Upper lobe of right lung (tissue), 1 donor: ENCODE data around the gene EIF4A3. TPM values are rescaled to one million over a fixed set of nuclear protein-coding genes. Genes with fewer than 3 reads are reported as not detected.

Source experiments
- ATAC-seq: fragments of 200-7000 bp; cut with Tn5 transposase; one replicate; pipeline ENCODE4 v1.9.1; 2020; ENCODE audit warnings: mild to moderate bottlenecking, moderate library complexity
- DNase-seq: peaks from one replicate; pipeline ENCODE4 v3.0.0-alpha.2; 2020
- H3K27ac ChIP-seq: fragments of 200-600 bp; one replicate; pipeline ENCODE4 v1.8.0; 2022
- H3K27me3 ChIP-seq: fragments of 200-600 bp; one replicate; pipeline ENCODE4 v1.8.0; 2022; ENCODE audit warnings: mild to moderate bottlenecking
- H3K36me3 ChIP-seq: fragments of 200-600 bp; one replicate; pipeline ENCODE4 v1.8.0; 2022
- H3K4me1 ChIP-seq: fragments of 200-600 bp; one replicate; pipeline ENCODE4 v1.8.0; 2022
- H3K4me3 ChIP-seq: fragments of 200-600 bp; one replicate; pipeline ENCODE4 v1.8.0; 2022; ENCODE audit warnings: mild to moderate bottlenecking
- H3K9me3 ChIP-seq: fragments of 200-600 bp; one replicate; pipeline ENCODE4 v1.8.0; 2022
- CTCF ChIP-seq: fragments of 200-600 bp; IDR thresholded peaks from one replicate; pipeline ENCODE4 v1.8.0; 2022; ENCODE audit warnings: antibody characterized with exemption
- intact Hi-C: fragments of 100-400 bp; cut with DNase I; formaldehyde crosslinking; loops from one replicate; pipeline ENCODE4 v1.11.0; 2022
- total RNA-seq: library from RNA; stranded (reverse); fragmentation: NEBNext Ultra II Directional; extraction: Animal tissue kit (Norgen Biotek cat#: 25700); gene quantifications from one replicate; pipeline ENCODE4 v1.2.1, GENCODE V29; 2021
- donor health status: DM: no; HTN: yes; CAD: no; lungs with severe emphysema.

EIF4A3 gene
- total RNA-seq, 1 donor from 2014 or later: 56.0 TPM

DNA sequence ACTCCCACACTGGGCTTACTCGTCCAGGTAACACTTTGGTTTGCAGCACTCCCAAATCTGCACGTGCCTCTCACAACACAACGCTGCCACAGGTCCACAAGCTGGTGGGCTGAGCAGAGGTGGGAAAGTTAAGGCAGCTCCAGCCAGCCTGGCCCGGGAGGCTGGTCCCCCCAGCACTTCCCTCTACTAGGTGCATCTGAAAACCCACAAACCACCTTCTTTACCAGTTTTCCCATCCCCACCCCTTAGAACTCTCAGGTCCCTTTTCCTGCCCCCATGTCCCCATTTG is 46.9 kb downstream of the EIF4A3 start:
- no peak for TF ChIP-seq CTCF
- no peaks in the 10 kb centered on the region for H3K27me3 ChIP-seq
- DNase-seq (no peak), ATAC-seq (no peak)
- no peaks in the 10 kb centered on the region for H3K9me3 ChIP-seq
- no peaks in the 10 kb centered on the region for H3K36me3 ChIP-seq
- no peak overlapping the region for H3K4me3 ChIP-seq
- H3K4me1 ChIP-seq: peaks cover 14% of the 10 kb centered on the region
- no peak overlapping the region for H3K27ac ChIP-seq
- intact Hi-C loops: no loop called here

DNA sequence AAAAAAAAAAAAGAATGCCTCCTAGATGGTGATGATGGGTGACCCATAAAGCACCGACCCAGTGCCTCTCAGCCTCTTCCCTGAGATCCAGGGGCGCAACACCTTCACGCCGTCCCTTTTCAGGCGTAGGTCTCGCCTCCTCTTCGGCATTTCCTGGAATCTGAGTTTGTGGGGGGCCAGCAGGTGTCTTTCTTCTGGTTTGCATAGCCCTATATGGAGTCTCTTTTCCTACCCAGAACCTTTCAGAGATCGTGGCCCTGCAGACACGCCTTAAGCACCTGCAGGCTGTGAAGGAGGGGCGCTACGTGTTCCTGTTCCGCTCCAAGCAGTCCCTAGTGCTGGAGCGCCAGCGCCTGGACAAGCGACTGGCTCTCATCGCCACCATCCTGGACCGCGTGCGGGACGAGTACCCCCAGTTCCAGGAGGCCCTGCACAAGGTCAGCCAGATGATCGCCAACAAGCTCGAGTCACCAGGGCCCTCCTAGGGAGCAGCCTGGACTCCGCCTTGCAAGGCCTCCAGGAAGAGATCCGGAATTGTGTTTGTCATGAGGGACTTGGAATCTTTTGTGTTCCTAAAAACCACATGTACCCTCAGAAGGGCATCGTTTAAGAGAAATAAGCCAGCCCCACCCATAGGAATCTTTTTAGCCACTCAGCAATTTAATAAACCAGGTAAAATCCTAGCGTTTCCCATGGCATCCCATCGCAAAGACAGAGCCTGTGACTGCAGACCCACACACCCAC is 47.5 kb downstream of the EIF4A3 start:
- ATAC-seq: no peak
- TF ChIP-seq CTCF: no peak
- no peaks in the 10 kb centered on the region for H3K9me3 ChIP-seq
- intact Hi-C loops: no loop called here
- H3K27ac ChIP-seq: no peak overlapping the region
- no peak overlapping the region for H3K4me3 ChIP-seq
- no peak for DNase-seq
- H3K27me3 ChIP-seq: no peaks in the 10 kb centered on the region
- peaks cover 14% of the 10 kb centered on the region for H3K4me1 ChIP-seq
- no peaks in the 10 kb centered on the region for H3K36me3 ChIP-seq

- no peak overlapping the region for H3K27ac ChIP-seq
- TF ChIP-seq CTCF: no peak
- DNase-seq (no peak), ATAC-seq (no peak)
- no peaks in the 10 kb centered on the region for H3K27me3 ChIP-seq
- intact Hi-C loops: no loop called here
- no peak overlapping the region for H3K4me3 ChIP-seq
- H3K9me3 ChIP-seq: no peaks in the 10 kb centered on the region
- H3K36me3 ChIP-seq: no peaks in the 10 kb centered on the region
- peaks cover 14% of the 10 kb centered on the region for H3K4me1 ChIP-seq
Observed at GRCh38 chr17:80097844-80098691, 48.9 kb downstream of the EIF4A3 start.

DNA sequence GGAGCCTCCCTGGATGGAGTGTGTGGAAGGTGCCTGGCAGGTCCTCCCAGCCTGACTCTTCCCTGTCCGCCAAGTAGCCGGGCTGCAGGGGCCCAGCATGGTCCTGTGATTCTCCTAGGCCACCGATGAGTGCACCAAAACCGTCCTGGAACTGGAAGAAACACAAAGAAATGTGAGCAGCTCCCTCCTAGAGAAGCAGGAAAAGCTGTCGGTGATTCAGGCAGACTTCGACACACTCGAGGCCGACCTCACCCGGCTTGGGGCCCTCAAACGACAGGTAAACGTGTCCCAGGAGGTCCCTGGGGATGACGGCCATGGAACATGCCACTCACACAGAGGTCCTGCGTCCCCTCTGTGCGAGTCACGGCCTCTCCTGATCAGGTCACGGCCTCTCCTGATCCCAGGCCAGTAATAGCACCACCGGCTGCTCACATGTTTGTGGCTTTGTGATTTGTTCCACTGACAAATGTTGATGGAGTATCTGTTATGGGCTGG is 49.8 kb downstream of the EIF4A3 start:
- Histone ChIP-seq H3K27me3 (no peaks in the 10 kb centered on the region), H3K9me3 (no peaks in the 10 kb centered on the region), H3K27ac (no peak overlapping the region), H3K36me3 (no peaks in the 10 kb centered on the region), H3K4me1 (peaks cover 9% of the 10 kb centered on the region), H3K4me3 (no peak overlapping the region)
- DNase-seq (no peak), ATAC-seq (no peak)
- intact Hi-C loops: no loop called here
- TF ChIP-seq CTCF: no peak

DNA sequence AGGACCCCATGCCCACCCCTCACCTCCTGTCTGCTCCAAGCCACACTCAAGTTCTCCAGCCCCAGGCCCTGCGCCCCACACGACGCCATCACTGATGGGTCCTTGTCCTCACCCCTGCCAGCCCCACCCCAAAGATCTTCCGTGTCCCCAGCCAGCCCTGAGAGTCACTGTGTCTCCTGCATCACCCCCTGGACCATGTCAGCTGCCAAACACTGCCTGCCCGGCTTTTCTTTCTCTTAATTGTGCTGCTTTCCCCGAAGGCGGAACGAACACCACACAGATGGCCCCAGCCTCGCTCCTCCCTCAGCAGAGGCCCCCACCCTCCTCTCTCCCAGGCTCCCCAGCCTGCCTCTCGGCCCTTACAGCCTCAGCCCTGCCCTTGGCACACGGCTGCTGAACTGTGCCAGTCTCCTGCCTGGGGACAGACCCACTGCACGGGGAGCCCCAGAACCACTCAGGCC is 50.3 kb downstream of the EIF4A3 start:
- DNase-seq: no peak
- Histone ChIP-seq H3K4me1 (peaks cover 5% of the 10 kb centered on the region), H3K9me3 (no peaks in the 10 kb centered on the region), H3K27me3 (no peaks in the 10 kb centered on the region), H3K36me3 (no peaks in the 10 kb centered on the region), H3K27ac (no peak overlapping the region), H3K4me3 (no peak overlapping the region)
- TF ChIP-seq CTCF: no peak
- no peak for ATAC-seq
- intact Hi-C loops: no loop called here
